Esophagus squamous epithelium (tissue), 4 donors: ENCODE data around the gene CMTM2.

Experiments
- CTCF ChIP-seq, 6 experiments: fragments of 450-650 bp in 4 of 6; fragments of 200-600 bp in 2 of 6; sonication (generic) in 2 of 6; IDR thresholded peaks; one replicate each; pipeline ENCODE4 v1.5.1; 2016 to 2019; ENCODE audit warnings: antibody characterized with exemption in 6 of 6, mild to moderate bottlenecking in 4 of 6, moderate library complexity in 4 of 6
- POLR2A ChIP-seq, 4 donors: fragments of 450-650 bp; IDR thresholded peaks; one replicate each; pipeline ENCODE4 v1.6.1; 2017; ENCODE audit warnings: antibody characterized with exemption in 4 of 4, mild to moderate bottlenecking in 4 of 4, moderate library complexity in 3 of 4

GRCh38 chr16:66548068-66548467 is 31.2 kb upstream of the CMTM2 start:
- no peak for TF ChIP-seq CTCF (IDR thresholded peaks at IDR 0.05)
- no peak for TF ChIP-seq POLR2A (IDR thresholded peaks at IDR 0.05)
